Measurements from ENCODE around the gene BTG2. TPM values are rescaled to one million over a fixed set of nuclear protein-coding genes. Genes with fewer than 3 reads are reported as not detected.

BTG2 gene
- total RNA-seq, 1 experiment from 2014 or later, result 24.2 TPM

DNA sequence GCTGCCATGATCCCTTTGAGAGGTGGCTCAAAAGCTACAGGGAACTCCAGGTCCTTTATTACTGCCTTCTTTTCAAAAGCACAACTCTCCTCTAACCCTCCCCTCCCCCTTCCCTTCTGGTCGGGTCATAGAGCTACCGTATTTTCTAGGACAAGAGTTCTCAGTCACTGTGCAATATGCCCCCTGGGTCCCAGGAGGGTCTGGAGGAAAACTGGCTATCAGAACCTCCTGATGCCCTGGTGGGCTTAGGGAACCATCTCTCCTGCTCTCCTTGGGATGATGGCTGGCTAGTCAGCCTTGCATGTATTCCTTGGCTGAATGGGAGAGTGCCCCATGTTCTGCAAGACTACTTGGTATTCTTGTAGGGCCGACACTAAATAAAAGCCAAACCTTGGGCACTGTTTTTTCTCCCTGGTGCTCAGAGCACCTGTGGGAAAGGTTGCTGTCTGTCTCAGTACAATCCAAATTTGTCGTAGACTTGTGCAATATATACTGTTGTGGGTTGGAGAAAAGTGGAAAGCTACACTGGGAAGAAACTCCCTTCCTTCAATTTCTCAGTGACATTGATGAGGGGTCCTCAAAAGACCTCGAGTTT, 3.1 kb downstream of the BTG2 start:
- intact Hi-C loops (cut with micrococcal nuclease), result no loop called here
- CTCF ChIA-PET, result interaction anchor here (2.6 kb wide), 1 partner anchor 41 kb away, joined by 10 read pairs; no protein-coding TSS in a partner anchor
- H3K9ac ChIP-seq (ENCODE audit: low read length), result no peak overlapping the region
- H3K4me3 ChIP-seq (replicated peaks in 1 of 2; ENCODE audit: low read depth in 1 of 2, low read length in 2 of 2), result no peak overlapping the region
- RAD21 ChIA-PET (ENCODE audit: low non-redundant PET in 1 of 2, low total read pairs in 2 of 2, uncharacterized antibody in 2 of 2, unreplicated experiment in 2 of 2), result no interaction called here
- H3K27ac ChIP-seq (ENCODE audit: low read depth, low read length), result no peak overlapping the region
- DNase-seq (ENCODE audit: low read depth, low spot score) (no peak), ATAC-seq (no peak)
- H2AFZ ChIP-seq (ENCODE audit: low read depth, low read length, poor library complexity, severe bottlenecking), result no peak overlapping the region
- no peaks in the 10 kb centered on the region for H3K27me3 ChIP-seq (ENCODE audit: insufficient read depth, low read length)
- TF ChIP-seq YY1 (IDR thresholded peaks at IDR 0.05; ENCODE audit: extremely low read depth, insufficient replicate concordance, low read depth, low read length), result no peak
- TF ChIP-seq SP1 (IDR thresholded peaks at IDR 0.05; ENCODE audit: low read depth), result no peak
- no peak for TF ChIP-seq SRF (IDR thresholded peaks at IDR 0.05; ENCODE audit: low read depth)
- no peak for TF ChIP-seq CTCF (IDR thresholded peaks at IDR 0.05 in 2 of 3, conservative IDR thresholded peaks at IDR 0.05 in 1 of 3; ENCODE audit: borderline replicate concordance in 1 of 3, insufficient read depth in 1 of 3, low read depth in 2 of 3, low read length in 2 of 3)
- no peak for TF ChIP-seq REST (IDR thresholded peaks at IDR 0.05; ENCODE audit: low read depth)
- TF ChIP-seq POLR2AphosphoS5 (IDR thresholded peaks at IDR 0.05; ENCODE audit: low read depth, low read length), result no peak
- H3K4me1 ChIP-seq (ENCODE audit: control insufficient read depth in 1 of 2, insufficient read depth in 2 of 2, low read length in 2 of 2), result peaks cover 12 to 28% of the 10 kb centered on the region in 2 experiments; a peak in 3 of 4 replicates
- H4K20me1 ChIP-seq (ENCODE audit: insufficient read depth), result no peaks in the 10 kb centered on the region
- POLR2A ChIA-PET, result interaction anchor here (2.8 kb wide), 1 partner anchor 18 kb away, joined by 15 read pairs; no protein-coding TSS in a partner anchor
- H3K4me2 ChIP-seq (ENCODE audit: low read length), result no peak overlapping the region
- H3K9me2 ChIP-seq (ENCODE audit: insufficient read depth), result no peaks in the 10 kb centered on the region
- H3K79me2 ChIP-seq (ENCODE audit: insufficient read depth, low read length), result peaks cover 25% of the 10 kb centered on the region; the same call in 1 of the 2 replicates
- no TSS peak for BruUV-seq (replicated peaks)
- no peaks in the 10 kb centered on the region for H3K9me3 ChIP-seq (ENCODE audit: control insufficient read depth in 1 of 2, insufficient read depth in 1 of 2, low read depth in 1 of 2, low read length in 2 of 2)
- H3K36me3 ChIP-seq (ENCODE audit: control insufficient read depth in 1 of 2, insufficient read depth in 2 of 2, low read length in 2 of 2), result peaks cover 0 to 9% of the 10 kb centered on the region in 2 experiments; a peak in 2 of 4 replicates
